ENCODE measurements around the gene CCDC7.
"Not testable (repeated sequence)": the region's sequence is repeated elsewhere in the genome, so short reads cannot be mapped to it uniquely, and the experiment has no call there.

The CCDC7 gene

GRCh38 chr10:32445740-32446535 is at the start of gene CCDC7:
Gene CCDC7 (plus strand): TSS chr10:32446140. CDS start chr10:32451643, 5,503 bp downstream.
- DNase-seq, result peak; percentile 88
- CTCF ChIA-PET, result interaction anchor here (0.7 to 1.4 kb wide), 5 partner anchors 13 to 190 kb away, joined by 3 to 4 read pairs (median 3); no protein-coding TSS in a partner anchor
- Mint-ChIP-seq H3K36me3 (peaks cover 5% of the 10 kb centered on the region), H3K9me3 (no peaks in the 10 kb centered on the region), H3K4me1 (peaks cover 18% of the 10 kb centered on the region), H3K27ac (peak within 1 kb of the TSS; percentile 96), H3K27me3 (peaks cover 4% of the 10 kb centered on the region), H3K4me3 (peak within 1 kb of the TSS; percentile 86)

GRCh38 chr10:32397163-32397562 is 48.8 kb upstream of the CCDC7 start:
- H3K4me1 Mint-ChIP-seq, CTCF ChIA-PET, H3K9me3 Mint-ChIP-seq, H3K4me3 Mint-ChIP-seq, H3K27ac Mint-ChIP-seq, H3K27me3 Mint-ChIP-seq, H3K36me3 Mint-ChIP-seq, DNase-seq: not testable (repeated sequence)

- DNase-seq, H3K27ac Mint-ChIP-seq, H3K36me3 Mint-ChIP-seq, H3K9me3 Mint-ChIP-seq, CTCF ChIA-PET, H3K4me1 Mint-ChIP-seq, H3K4me3 Mint-ChIP-seq, H3K27me3 Mint-ChIP-seq: not testable (repeated sequence)
Measured at GRCh38 chr10:32399720-32400119, 46.2 kb upstream of the CCDC7 start.

- CTCF ChIA-PET, result no interaction called here
- no peaks in the 10 kb centered on the region for H3K36me3 Mint-ChIP-seq
- no peaks in the 10 kb centered on the region for H3K27me3 Mint-ChIP-seq
- no peak for DNase-seq
- H3K27ac Mint-ChIP-seq, result no peak overlapping the region
- no peaks in the 10 kb centered on the region for H3K4me1 Mint-ChIP-seq
- peaks cover 2% of the 10 kb centered on the region for H3K9me3 Mint-ChIP-seq
- no peak overlapping the region for H3K4me3 Mint-ChIP-seq
Measured at GRCh38 chr10:32400961-32401360, 45.0 kb upstream of the CCDC7 start.

DNA sequence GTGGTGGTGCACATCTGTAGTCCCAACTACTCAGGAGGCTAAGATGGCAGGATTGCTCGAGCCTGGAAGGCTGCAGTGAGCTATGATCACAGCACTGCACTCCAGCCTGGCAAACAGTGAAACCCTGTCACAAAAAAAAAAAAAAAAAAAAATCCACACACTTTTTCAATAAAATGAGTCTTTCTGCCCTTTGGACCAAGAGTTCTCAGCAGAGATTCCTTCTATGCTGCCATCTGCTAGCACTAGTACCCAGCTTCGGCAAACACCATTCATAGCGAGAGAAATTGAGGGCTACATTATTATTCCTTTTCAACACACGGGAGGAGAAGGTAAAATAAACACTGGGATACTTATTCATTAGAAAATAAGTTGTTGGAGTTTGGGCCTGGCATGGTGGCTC is 43.4 kb upstream of the CCDC7 start:
- no peaks in the 10 kb centered on the region for H3K4me1 Mint-ChIP-seq
- H3K27ac Mint-ChIP-seq, result no peak overlapping the region
- peaks cover 2% of the 10 kb centered on the region for H3K9me3 Mint-ChIP-seq
- no peaks in the 10 kb centered on the region for H3K27me3 Mint-ChIP-seq
- CTCF ChIA-PET, result no interaction called here
- no peaks in the 10 kb centered on the region for H3K36me3 Mint-ChIP-seq
- DNase-seq, result no peak
- H3K4me3 Mint-ChIP-seq, result no peak overlapping the region

GRCh38 chr10:32403091-32403490 is 42.8 kb upstream of the CCDC7 start:
- Mint-ChIP-seq H3K4me1 (no peaks in the 10 kb centered on the region), H3K27me3 (no peaks in the 10 kb centered on the region), H3K9me3 (peaks cover 2% of the 10 kb centered on the region), H3K36me3 (no peaks in the 10 kb centered on the region), H3K4me3 (no peak overlapping the region), H3K27ac (no peak overlapping the region)
- no peak for DNase-seq
- CTCF ChIA-PET, result no interaction called here

DNA sequence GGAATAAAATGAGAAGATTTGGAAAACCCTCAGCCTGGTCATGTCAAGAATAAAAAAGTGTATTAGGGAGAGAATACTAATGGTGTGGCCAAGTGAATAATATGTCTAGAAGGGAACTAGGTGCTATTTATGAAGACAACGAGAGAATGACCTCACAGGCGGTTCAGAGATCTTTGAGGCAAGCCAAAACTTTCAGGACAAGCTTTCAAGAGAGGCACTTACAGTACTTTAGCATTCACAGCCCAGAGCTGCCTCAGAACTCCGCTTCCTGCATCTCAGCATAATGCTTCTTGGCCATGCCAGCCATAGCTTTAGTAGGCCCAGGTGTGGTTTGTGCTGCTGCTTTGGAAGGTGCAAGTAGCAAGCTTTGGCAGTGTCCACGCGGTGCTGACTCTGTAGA is 37.2 kb upstream of the CCDC7 start:
- CTCF ChIA-PET, result no interaction called here

GRCh38 chr10:32409741-32410140 is 36.2 kb upstream of the CCDC7 start:
- Mint-ChIP-seq H3K27ac (no peak overlapping the region), H3K4me3 (no peak overlapping the region), H3K27me3 (no peaks in the 10 kb centered on the region), H3K9me3 (peaks cover 2% of the 10 kb centered on the region), H3K36me3 (no peaks in the 10 kb centered on the region), H3K4me1 (no peaks in the 10 kb centered on the region)
- CTCF ChIA-PET, result no interaction called here
- DNase-seq, result no peak

More for the DNA sequence above, 37.2 kb upstream of the CCDC7 start:
- H3K4me1 Mint-ChIP-seq, result no peaks in the 10 kb centered on the region
- no peaks in the 10 kb centered on the region for H3K36me3 Mint-ChIP-seq
- H3K27me3 Mint-ChIP-seq, result no peaks in the 10 kb centered on the region
- no peak overlapping the region for H3K4me3 Mint-ChIP-seq
- peaks cover 2% of the 10 kb centered on the region for H3K9me3 Mint-ChIP-seq
- no peak for DNase-seq
- no peak overlapping the region for H3K27ac Mint-ChIP-seq

- CTCF ChIA-PET, result no interaction called here
- no peaks in the 10 kb centered on the region for H3K27me3 Mint-ChIP-seq
Measured at GRCh38 chr10:32410569-32410968, 35.4 kb upstream of the CCDC7 start.

DNA sequence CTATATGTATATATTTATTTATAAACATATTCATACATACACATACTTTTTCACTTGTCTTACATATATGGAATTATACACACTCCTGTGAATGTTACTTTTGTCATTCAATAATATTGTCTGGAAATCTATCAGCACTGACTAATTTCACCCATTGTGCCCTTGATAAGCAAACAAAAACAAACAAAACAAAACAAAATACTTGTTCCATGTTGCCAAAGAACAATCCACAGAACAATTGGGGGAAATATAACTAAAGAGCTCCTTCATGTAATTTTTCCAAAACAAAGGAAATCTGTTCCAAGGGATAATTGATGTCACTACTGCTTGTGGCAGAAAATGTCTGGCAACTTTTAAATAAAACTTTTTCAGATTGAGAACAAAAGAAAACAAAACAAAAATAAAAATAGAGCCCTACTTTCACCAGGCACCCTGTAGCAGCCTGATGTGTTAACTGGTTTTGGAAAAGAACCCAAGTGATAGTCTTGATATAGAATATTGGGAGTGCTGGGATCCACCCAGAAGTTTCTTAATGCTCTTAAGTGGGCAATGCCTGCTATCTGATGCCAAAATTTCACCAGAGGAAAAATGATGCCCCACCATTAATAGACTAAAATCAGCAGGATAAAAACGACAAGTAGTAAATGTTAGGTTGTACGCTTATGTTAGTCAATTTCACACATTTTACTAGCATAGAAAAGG is 34.0 kb upstream of the CCDC7 start:
- Mint-ChIP-seq H3K4me1 (no peaks in the 10 kb centered on the region), H3K27me3 (no peaks in the 10 kb centered on the region)

More at GRCh38 chr10:32410569-32410968, 35.4 kb upstream of the CCDC7 start:
- Mint-ChIP-seq H3K36me3 (no peaks in the 10 kb centered on the region), H3K9me3 (peaks cover 2% of the 10 kb centered on the region), H3K4me1 (no peaks in the 10 kb centered on the region), H3K27ac (no peak overlapping the region), H3K4me3 (no peak overlapping the region)
- DNase-seq, result no peak

DNA sequence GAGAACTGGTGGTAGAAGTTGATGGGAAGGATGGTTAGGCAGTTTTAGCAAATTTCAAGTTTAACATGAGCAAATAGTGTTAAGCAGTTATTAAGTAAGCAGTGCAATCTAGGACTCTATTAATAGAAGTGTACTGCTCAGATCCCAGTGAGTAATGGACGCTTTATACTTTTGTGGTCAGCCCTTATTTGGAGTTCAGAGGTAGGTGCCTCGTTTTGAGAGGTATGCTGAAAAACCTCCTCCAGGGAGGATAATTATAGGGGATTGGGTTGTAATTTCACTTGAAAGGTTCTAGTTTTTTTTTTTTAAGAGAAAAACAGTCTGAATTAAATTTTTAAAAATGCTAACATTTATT is 33.5 kb upstream of the CCDC7 start:
- H3K36me3 Mint-ChIP-seq, result no peaks in the 10 kb centered on the region
- H3K27me3 Mint-ChIP-seq, result no peaks in the 10 kb centered on the region
- CTCF ChIA-PET, result no interaction called here
- no peak for DNase-seq
- no peaks in the 10 kb centered on the region for H3K9me3 Mint-ChIP-seq
- H3K27ac Mint-ChIP-seq, result no peak overlapping the region
- H3K4me1 Mint-ChIP-seq, result no peaks in the 10 kb centered on the region
- H3K4me3 Mint-ChIP-seq, result no peak overlapping the region

More for the DNA sequence above, 34.0 kb upstream of the CCDC7 start:
- Mint-ChIP-seq H3K9me3 (no peaks in the 10 kb centered on the region), H3K36me3 (no peaks in the 10 kb centered on the region), H3K27ac (no peak overlapping the region), H3K4me3 (no peak overlapping the region)
- CTCF ChIA-PET, result no interaction called here
- DNase-seq, result no peak

DNA sequence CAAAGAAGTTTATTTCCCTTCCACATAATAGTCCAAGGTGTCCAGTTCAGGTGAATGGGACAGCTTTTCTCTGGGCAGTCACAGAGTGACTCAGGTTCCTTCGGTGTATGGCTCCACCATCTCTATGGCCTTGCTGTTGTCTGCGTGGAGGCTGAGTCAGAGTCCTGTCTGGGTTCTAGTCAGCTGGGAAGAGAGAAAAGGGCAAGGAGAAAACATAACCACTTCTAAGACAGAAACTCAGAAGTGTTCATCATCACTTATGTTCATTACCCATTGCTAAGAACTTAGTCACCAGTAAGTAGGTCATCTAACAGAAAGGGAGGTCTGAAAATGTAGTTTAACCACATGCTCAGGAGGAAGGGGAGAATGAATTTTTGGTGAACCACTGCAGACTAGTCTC is 32.4 kb upstream of the CCDC7 start:
- no peak for DNase-seq
- no peaks in the 10 kb centered on the region for H3K36me3 Mint-ChIP-seq

DNA sequence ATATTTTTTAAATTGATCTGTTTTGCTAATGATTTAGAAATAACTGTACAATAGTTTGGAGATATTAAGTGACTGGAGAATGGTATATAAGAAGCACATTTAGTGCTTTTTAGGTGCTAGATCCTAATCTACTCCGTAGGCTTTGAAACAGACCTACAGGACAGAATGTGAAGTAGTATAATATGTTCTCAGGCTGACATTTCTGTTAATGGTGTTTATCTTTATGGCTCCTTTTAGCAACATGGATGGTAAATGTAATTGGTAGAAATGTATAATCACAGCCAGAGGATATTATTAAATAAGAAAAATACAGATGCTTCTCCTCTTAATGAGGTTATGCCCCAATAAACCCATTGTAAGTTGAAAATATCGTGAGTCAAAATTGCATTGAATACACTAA is 30.6 kb upstream of the CCDC7 start:
- Mint-ChIP-seq H3K4me3 (no peak overlapping the region), H3K36me3 (no peaks in the 10 kb centered on the region), H3K9me3 (no peaks in the 10 kb centered on the region), H3K27ac (no peak overlapping the region), H3K4me1 (no peaks in the 10 kb centered on the region), H3K27me3 (peaks cover 5% of the 10 kb centered on the region)
- DNase-seq, result no peak
- CTCF ChIA-PET, result interaction anchor here (0.6 kb wide), 1 partner anchor 16 kb away, joined by 3 read pairs; no protein-coding TSS in a partner anchor

More for the DNA sequence above, 32.4 kb upstream of the CCDC7 start:
- Mint-ChIP-seq H3K4me1 (no peaks in the 10 kb centered on the region), H3K27ac (no peak overlapping the region), H3K27me3 (peaks cover 5% of the 10 kb centered on the region), H3K9me3 (no peaks in the 10 kb centered on the region), H3K4me3 (no peak overlapping the region)
- CTCF ChIA-PET, result interaction anchor here (1.0 to 1.1 kb wide), 2 partner anchors 28 to 408 kb away, joined by 3 read pairs; no protein-coding TSS in a partner anchor

GRCh38 chr10:32417911-32418547 is 27.9 kb upstream of the CCDC7 start:
- H3K4me1 Mint-ChIP-seq, result no peaks in the 10 kb centered on the region
- no peak for DNase-seq
- no peaks in the 10 kb centered on the region for H3K36me3 Mint-ChIP-seq

More at GRCh38 chr10:32417911-32418547, 27.9 kb upstream of the CCDC7 start:
- H3K27me3 Mint-ChIP-seq, result peaks cover 5% of the 10 kb centered on the region
- no peak overlapping the region for H3K27ac Mint-ChIP-seq
- H3K9me3 Mint-ChIP-seq, result peaks cover 2% of the 10 kb centered on the region
- H3K4me3 Mint-ChIP-seq, result no peak overlapping the region
- CTCF ChIA-PET, result no interaction called here
